GM19397 (cell line): ENCODE measurements around the gene CSTF2T.

Experiments used
- ATAC-seq: cut with Tn5 transposase; IDR thresholded peaks from one replicate; pipeline ENCODE4 v1.9.1; 2021; ENCODE audit warnings: mild to moderate bottlenecking, moderate library complexity; ENCODE audit not compliant: unreplicated experiment

Gene CSTF2T

GRCh38 chr10:51699475-51700227 is at the start of gene CSTF2T:
Gene CSTF2T, minus strand, starts transcription at chr10:51699595. Its CDS starts 46 bp downstream, at chr10:51699549.
- ATAC-seq, result peak; percentile 94

- ATAC-seq, result no peak
Observed at GRCh38 chr10:51748959-51749358, 49.6 kb upstream of the CSTF2T start.

- no peak for ATAC-seq
Observed at GRCh38 chr10:51747216-51747615, 47.8 kb upstream of the CSTF2T start.

GRCh38 chr10:51745397-51745796 is 46.0 kb upstream of the CSTF2T start:
- ATAC-seq, result no peak

GRCh38 chr10:51744235-51745000 is 45.0 kb upstream of the CSTF2T start:
- no peak for ATAC-seq

GRCh38 chr10:51743146-51743545 is 43.8 kb upstream of the CSTF2T start:
- peak; percentile 98 for ATAC-seq

GRCh38 chr10:51733057-51733456 is 33.7 kb upstream of the CSTF2T start:
- no peak for ATAC-seq

GRCh38 chr10:51729822-51730555 is 30.6 kb upstream of the CSTF2T start:
- no peak for ATAC-seq

GRCh38 chr10:51724038-51724437 is 24.6 kb upstream of the CSTF2T start:
- ATAC-seq, result no peak

- no peak for ATAC-seq
Observed at GRCh38 chr10:51718804-51719291, 19.5 kb upstream of the CSTF2T start.

- ATAC-seq, result no peak
Observed at GRCh38 chr10:51716981-51717380, 17.6 kb upstream of the CSTF2T start.

- no peak for ATAC-seq
Observed at GRCh38 chr10:51711519-51711891, 12.1 kb upstream of the CSTF2T start.

- ATAC-seq, result no peak
Observed at GRCh38 chr10:51709324-51709972, 10.1 kb upstream of the CSTF2T start.

GRCh38 chr10:51708609-51709008 is 9.2 kb upstream of the CSTF2T start:
- ATAC-seq, result no peak

- no peak for ATAC-seq
Observed at GRCh38 chr10:51707821-51708424, 8.5 kb upstream of the CSTF2T start.

GRCh38 chr10:51707392-51707791 is 8.0 kb upstream of the CSTF2T start:
- no peak for ATAC-seq

- no peak for ATAC-seq
Observed at GRCh38 chr10:51706225-51706624, 6.8 kb upstream of the CSTF2T start.

GRCh38 chr10:51705774-51706173 is 6.4 kb upstream of the CSTF2T start:
- no peak for ATAC-seq

GRCh38 chr10:51700228-51700817 is 928 bp upstream of the CSTF2T start:
- ATAC-seq, result no peak

GRCh38 chr10:51699145-51699474 is 285 bp downstream of the CSTF2T start:
- peak; percentile 29 for ATAC-seq
